Prostate gland (tissue), 2 donors: ENCODE data around the gene SPOP. TPM values are rescaled to one million over a fixed set of nuclear protein-coding genes. Genes with fewer than 3 reads are reported as not detected.

ENCODE experiments used
- DNase-seq: peaks from one replicate; pipeline ENCODE4 v3.0.0-alpha.2; 2019; ENCODE audit warnings: low spot score
- H3K27ac ChIP-seq, 2 donors: fragments of 200-600 bp; sonication (generic); 2 replicates each; pipeline ENCODE4 v1.5.1; 2017 to 2019
- H3K27me3 ChIP-seq: fragments of 200-600 bp; sonication (generic); replicated peaks from 2 replicates; pipeline ENCODE4 v1.5.1; 2019; ENCODE audit not compliant: insufficient read depth
- H3K36me3 ChIP-seq, 2 donors: fragments of 200-600 bp; sonication (generic); 1 replicate in 1 of 2; 2 replicates in 1 of 2; pipeline versions ENCODE4 v1.5.1 to v1.8.1; 2017 to 2019
- H3K4me1 ChIP-seq: fragments of 200-600 bp; sonication (generic); replicated peaks from 2 replicates; pipeline ENCODE4 v1.5.1; 2019
- H3K4me3 ChIP-seq, 2 donors: fragments of 200-600 bp; sonication (generic); 2 replicates each; pipeline ENCODE4 v1.5.1; 2017 to 2019
- H3K9me3 ChIP-seq: fragments of 200-600 bp; sonication (generic); 2 replicates; pipeline ENCODE4 v1.5.1; 2017
- POLR2A ChIP-seq: fragments of 450-650 bp; IDR thresholded peaks from one replicate; pipeline ENCODE4 v1.6.1; 2016; ENCODE audit warnings: antibody characterized with exemption, mild to moderate bottlenecking
- POLR2AphosphoS5 ChIP-seq: sonication (generic); formaldehyde crosslinking; IDR thresholded peaks from one replicate; pipeline ENCODE4 v1.6.1; 2017; ENCODE audit warnings: antibody characterized with exemption
- WGBS: methylation state at CpG from one replicate; pipeline ENCODE4 v1.1.5; 2018; 5-methylcytosine and 5-hydroxymethylcytosine counted together
- intact Hi-C: fragments of 100-400 bp; cut with DNase I; formaldehyde crosslinking; loops from one replicate; pipeline ENCODE4 v1.14.2; 2022
- total RNA-seq, 2 donors: library from RNA; depleted of rRNA; stranded (reverse); fragments of >200 nt; gene quantifications; one replicate each; pipeline ENCODE4 v1.1.0, GENCODE V29; 2016
- TF ChIP-seq, protein P1 (sequence below), 4 experiments: fragments of 200-600 bp in 2 of 4; fragments of 450-650 bp in 2 of 4; sonication (generic) in 2 of 4; IDR thresholded peaks; 1 replicate in 3 of 4; 2 replicates in 1 of 4; pipeline ENCODE4 v1.5.1; 2016 to 2019; ENCODE audit warnings: antibody characterized with exemption in 4 of 4, mild to moderate bottlenecking in 2 of 4, moderate library complexity in 2 of 4

SPOP gene
- total RNA-seq, 2 donors from 2014 or later, result 80.8 to 93.0 TPM

GRCh38 chr17:49722066-49722465 lies 44.2 kb upstream of the SPOP start:
- TF ChIP-seq, protein P1, sequence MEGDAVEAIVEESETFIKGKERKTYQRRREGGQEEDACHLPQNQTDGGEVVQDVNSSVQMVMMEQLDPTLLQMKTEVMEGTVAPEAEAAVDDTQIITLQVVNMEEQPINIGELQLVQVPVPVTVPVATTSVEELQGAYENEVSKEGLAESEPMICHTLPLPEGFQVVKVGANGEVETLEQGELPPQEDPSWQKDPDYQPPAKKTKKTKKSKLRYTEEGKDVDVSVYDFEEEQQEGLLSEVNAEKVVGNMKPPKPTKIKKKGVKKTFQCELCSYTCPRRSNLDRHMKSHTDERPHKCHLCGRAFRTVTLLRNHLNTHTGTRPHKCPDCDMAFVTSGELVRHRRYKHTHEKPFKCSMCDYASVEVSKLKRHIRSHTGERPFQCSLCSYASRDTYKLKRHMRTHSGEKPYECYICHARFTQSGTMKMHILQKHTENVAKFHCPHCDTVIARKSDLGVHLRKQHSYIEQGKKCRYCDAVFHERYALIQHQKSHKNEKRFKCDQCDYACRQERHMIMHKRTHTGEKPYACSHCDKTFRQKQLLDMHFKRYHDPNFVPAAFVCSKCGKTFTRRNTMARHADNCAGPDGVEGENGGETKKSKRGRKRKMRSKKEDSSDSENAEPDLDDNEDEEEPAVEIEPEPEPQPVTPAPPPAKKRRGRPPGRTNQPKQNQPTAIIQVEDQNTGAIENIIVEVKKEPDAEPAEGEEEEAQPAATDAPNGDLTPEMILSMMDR (IDR thresholded peaks at IDR 0.05), result no peak
- TF ChIP-seq POLR2A, result no peak
- no peak for TF ChIP-seq POLR2AphosphoS5
- no peaks in the 10 kb centered on the region for H3K9me3 ChIP-seq
- intact Hi-C loops, result loop anchor here (5.0 kb wide), 1 partner anchor 35 kb away; no protein-coding TSS in a partner anchor
- no peak overlapping the region for H3K4me3 ChIP-seq
- H3K27me3 ChIP-seq, result no peaks in the 10 kb centered on the region
- H3K36me3 ChIP-seq, result no peaks in the 10 kb centered on the region
- H3K4me1 ChIP-seq, result peaks cover 11% of the 10 kb centered on the region
- DNase-seq, result no peak
- peak overlapping the region in 1 of 2 donors; percentile 62 for H3K27ac ChIP-seq
- 94% methylated on average over 3 of the region's 3 CpGs for WGBS

DNA sequence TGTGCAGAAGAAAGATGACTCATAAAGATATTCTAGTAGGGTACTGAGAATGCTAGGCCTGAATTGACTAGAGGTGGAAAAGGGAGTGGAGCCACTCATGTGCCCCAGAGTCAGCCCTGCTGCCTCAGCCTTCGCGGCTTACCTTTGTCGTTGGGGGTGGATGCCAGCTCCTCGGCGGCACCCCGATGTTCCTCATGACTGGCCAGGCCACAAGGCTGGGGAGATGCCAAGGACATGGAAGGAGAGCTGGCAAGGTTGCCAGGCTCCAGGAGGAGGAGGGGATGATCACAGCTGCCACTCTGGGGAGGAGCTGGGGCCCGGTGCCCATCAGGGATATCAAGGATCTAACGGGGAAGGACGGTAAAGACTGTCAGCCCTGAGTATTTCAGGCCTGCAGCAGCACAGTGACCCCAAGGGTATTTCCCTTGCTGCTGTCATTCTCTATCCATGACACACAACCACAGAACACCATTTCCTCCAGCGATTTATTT lies 39.5 kb upstream of the SPOP start:
- H3K27me3 ChIP-seq, result no peaks in the 10 kb centered on the region
- 82% methylated on average over 10 of the region's 10 CpGs for WGBS
- intact Hi-C loops, result no loop called here
- no peak overlapping the region for H3K4me3 ChIP-seq
- no peak overlapping the region for H3K27ac ChIP-seq
- TF ChIP-seq POLR2AphosphoS5, result no peak
- TF ChIP-seq, protein P1 (IDR thresholded peaks at IDR 0.05), result no peak
- no peak for TF ChIP-seq POLR2A
- no peaks in the 10 kb centered on the region for H3K36me3 ChIP-seq
- H3K4me1 ChIP-seq, result no peaks in the 10 kb centered on the region
- no peaks in the 10 kb centered on the region for H3K9me3 ChIP-seq
- DNase-seq, result no peak

DNA sequence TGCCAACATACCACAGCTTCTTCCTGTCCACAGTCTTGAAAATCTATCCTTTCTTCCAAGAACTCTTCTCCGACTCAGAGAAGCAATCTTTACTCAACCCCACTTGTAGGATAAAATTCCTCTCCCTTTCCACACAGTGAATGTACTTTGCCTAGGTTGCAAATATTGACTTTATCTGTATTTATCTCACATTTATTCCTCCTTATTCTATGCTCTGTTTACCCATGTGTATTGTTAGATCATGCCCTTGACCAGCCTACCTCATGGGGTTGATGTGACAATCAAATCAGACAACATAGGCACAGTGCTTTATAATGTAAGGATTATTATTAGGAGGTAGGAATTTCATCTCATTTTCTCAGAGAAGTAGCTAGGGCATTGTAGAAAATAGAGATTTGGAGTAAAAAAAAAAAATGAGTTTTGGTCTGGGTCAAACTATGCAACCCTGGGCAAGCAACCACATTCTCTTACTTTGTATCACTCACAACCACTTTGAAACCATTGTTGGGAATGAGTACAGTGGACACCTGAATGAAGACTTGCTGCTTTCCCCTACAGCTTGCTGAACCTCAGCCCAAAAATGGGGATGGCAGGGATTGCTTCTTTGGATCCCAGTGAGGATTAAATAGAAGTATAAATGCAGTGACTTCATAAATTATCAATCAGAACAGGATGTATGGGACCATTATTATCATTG lies 38.9 kb upstream of the SPOP start:
- TF ChIP-seq POLR2A (no peak), POLR2AphosphoS5 (peak; percentile 22)
- TF ChIP-seq, protein P1 (IDR thresholded peaks at IDR 0.05), result no peak
- Histone ChIP-seq H3K4me1 (no peaks in the 10 kb centered on the region), H3K27me3 (no peaks in the 10 kb centered on the region), H3K27ac (peak overlapping the region in 1 of 2 donors; percentile 17), H3K4me3 (no peak overlapping the region), H3K9me3 (no peaks in the 10 kb centered on the region), H3K36me3 (no peaks in the 10 kb centered on the region)
- intact Hi-C loops, result no loop called here
- WGBS, result 56% methylated on average over 1 of the region's 1 CpG
- no peak for DNase-seq

- H3K36me3 ChIP-seq, result no peaks in the 10 kb centered on the region
Measured at GRCh38 chr17:49715717-49716279, 37.9 kb upstream of the SPOP start.

More at GRCh38 chr17:49715717-49716279, 37.9 kb upstream of the SPOP start:
- 81% methylated on average over 9 of the region's 9 CpGs for WGBS
- TF ChIP-seq POLR2A (no peak), POLR2AphosphoS5 (no peak)
- TF ChIP-seq, protein P1 (IDR thresholded peaks at IDR 0.05), result no peak
- intact Hi-C loops, result no loop called here
- no peak for DNase-seq
- H3K4me1 ChIP-seq, result no peaks in the 10 kb centered on the region
- peak overlapping the region in 1 of 2 donors; percentile 17 for H3K27ac ChIP-seq
- H3K9me3 ChIP-seq, result no peaks in the 10 kb centered on the region
- H3K4me3 ChIP-seq, result no peak overlapping the region
- no peaks in the 10 kb centered on the region for H3K27me3 ChIP-seq
